ENCODE data around the gene POSTN. TPM values are rescaled to one million over a fixed set of nuclear protein-coding genes. Genes with fewer than 3 reads are reported as not detected.

The POSTN gene, protein sequence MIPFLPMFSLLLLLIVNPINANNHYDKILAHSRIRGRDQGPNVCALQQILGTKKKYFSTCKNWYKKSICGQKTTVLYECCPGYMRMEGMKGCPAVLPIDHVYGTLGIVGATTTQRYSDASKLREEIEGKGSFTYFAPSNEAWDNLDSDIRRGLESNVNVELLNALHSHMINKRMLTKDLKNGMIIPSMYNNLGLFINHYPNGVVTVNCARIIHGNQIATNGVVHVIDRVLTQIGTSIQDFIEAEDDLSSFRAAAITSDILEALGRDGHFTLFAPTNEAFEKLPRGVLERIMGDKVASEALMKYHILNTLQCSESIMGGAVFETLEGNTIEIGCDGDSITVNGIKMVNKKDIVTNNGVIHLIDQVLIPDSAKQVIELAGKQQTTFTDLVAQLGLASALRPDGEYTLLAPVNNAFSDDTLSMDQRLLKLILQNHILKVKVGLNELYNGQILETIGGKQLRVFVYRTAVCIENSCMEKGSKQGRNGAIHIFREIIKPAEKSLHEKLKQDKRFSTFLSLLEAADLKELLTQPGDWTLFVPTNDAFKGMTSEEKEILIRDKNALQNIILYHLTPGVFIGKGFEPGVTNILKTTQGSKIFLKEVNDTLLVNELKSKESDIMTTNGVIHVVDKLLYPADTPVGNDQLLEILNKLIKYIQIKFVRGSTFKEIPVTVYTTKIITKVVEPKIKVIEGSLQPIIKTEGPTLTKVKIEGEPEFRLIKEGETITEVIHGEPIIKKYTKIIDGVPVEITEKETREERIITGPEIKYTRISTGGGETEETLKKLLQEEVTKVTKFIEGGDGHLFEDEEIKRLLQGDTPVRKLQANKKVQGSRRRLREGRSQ
- 100 to 1,000 TPM; 248 to 414 (median 272) TPM for polyA plus RNA-seq (ENCODE audit: insufficient read length in 4 of 4)

DNA sequence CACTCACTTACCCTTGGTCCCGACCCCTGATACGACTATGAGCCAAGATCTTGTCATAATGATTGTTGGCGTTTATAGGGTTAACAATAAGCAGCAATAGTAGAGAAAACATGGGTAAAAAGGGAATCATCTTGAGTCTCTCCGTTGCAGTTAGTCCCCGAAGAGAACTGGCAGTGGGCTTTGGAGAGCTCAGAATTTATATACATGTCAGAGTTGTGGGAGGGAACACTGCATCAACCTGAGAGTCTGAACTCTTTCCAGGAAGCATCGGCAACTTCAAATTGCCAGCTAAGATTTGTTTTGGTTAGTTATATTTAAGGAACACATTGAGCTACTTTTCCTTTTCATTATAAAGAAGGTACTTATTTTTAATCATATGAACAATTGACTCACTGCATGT is at the start of gene POSTN:
POSTN (minus strand) TSS at position 172 of the 400 bp plus-strand sequence; CDS start at position 130, 42 bp downstream.
- DNase-seq (ENCODE audit: low read depth in 4 of 4, low spot score in 2 of 4): peak in 2 of 4 donors; percentile 38 to 42

DNA sequence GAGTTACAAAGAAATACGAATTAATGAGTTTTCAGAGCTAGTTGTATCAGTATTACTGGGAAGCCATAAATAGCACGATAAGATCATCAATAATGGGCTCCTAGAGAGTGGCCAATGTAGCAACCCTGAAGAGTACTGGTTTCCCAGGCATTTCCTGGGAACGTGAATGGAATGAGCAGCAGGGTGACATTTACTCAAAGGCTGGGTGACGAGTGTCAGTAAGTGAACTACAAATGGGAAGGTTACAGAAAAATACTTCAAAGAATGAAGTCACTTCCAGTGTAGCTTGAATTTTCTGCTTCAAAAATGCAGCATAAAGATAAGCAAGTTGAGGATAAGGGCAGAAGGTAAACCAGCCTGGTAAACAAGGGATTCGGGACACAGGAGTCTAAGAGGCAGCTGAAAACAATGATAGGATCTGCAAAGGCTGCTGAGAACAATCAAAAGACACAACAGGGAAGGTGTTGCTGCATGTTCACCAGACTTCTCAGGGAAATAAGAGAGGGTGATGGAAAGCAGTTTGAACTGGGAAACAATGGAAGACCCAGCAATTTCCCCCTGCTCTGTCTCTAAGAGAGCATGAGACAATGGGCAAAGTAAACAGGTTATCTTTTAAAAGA is 48.6 kb upstream of the POSTN start:
- DNase-seq (ENCODE audit: low read depth in 4 of 4, low spot score in 2 of 4): no peak

DNA sequence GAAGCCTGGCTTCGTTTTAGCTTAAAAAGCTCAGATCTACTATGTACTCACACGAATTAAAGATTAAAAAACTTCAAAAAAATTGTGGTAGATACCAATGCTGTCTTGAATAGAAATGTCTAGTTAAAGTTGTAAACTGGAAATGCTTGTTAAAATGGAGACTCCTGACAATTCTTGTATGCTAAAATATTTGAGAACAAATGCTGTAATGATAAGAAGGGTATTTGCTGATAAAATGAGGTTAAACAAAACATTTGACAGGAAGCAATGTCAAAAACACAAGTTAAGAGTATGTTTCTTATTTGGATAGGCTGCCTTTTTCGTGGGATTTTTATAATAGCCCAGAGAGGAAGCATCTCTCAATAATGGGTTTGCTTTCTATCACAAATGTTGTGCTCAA is 48.0 kb upstream of the POSTN start:
- DNase-seq (ENCODE audit: low read depth in 4 of 4, low spot score in 2 of 4): no peak

DNA sequence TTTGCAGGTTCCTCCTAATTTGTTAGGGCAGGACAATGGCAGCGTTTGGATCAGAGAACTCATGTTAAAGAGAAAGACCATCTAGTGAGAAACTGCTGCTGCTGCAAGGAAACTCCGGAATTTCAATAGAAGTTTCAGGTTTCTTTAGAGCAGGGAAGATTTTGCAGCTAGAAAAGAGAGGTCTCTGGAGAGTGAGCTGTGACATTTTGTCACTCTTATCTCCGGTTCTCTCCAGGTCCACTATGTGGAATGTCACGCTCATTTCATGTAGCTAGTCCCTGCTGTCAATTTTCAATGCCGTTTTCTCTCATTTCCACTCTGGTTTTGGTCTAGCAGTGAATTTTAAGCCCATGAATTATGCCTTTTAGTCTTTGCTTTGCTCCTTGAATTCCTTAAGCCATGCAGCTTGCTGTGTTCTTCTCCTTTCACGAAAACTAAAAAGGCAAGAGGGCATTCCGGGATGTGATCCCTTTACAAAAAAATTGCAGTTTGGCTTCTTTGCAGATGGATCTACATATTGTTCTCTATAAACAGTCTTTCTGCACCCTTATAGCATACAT is 46.7 kb upstream of the POSTN start:
- no peak for DNase-seq (ENCODE audit: low read depth in 4 of 4, low spot score in 2 of 4)

DNA sequence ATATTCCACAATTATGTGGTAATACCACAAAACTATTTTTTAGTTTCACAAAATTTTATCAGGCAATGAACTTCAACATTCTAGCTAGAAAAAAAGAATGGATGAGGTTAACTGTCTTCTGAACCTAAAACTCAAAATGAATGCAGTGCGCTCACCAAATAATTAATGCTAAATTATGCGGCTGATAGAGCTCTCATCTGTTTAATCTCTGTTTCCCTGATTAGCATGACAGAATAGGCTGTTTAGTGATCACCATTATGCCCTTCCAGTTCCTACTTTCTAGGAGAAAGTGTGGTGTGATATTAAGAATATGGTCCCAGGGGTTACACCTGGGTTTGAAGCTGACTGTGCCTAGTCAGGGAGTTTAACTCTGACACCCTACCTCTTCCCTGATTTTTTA is 42.8 kb upstream of the POSTN start:
- no peak for DNase-seq (ENCODE audit: low read depth in 4 of 4, low spot score in 2 of 4)

DNA sequence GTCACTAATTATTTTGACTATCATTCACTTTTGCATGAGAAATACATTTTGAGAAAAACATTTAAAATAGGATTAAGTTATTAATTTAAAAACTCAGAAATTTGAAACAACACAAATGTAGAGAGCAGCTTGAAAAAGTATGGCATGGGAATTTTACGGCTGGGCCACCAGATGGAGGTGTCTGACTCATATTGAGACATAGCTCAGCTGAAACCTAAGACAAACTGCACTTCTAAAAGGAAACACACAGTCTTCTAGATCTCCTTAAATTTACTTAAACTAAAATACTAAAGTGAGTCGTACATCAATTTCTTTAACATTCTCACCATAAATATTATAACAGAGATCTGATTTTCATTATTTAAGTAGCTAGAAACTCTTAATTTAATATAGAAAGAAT is 41.9 kb upstream of the POSTN start:
- no peak for DNase-seq (ENCODE audit: low read depth in 4 of 4, low spot score in 2 of 4)

DNA sequence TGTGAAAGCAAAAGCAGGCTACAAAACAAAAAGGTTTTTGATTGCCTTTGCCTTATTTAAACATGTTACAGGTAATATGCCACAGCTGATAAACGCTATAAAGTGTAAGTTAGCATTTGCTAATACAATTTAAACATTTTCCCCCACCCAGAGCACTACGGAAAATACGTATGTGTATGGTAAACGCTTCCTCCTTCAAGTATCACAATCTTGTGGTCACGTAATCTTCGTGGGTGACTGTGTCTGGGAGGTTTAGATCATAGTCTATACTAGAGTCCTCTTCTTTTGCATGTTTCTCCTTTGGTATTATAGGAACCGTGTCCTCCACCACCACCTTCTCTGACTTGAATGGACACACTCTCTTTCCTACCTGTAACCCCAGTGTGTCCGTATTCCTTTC is 38.1 kb upstream of the POSTN start:
- no peak for DNase-seq (ENCODE audit: low read depth in 4 of 4, low spot score in 2 of 4)

DNA sequence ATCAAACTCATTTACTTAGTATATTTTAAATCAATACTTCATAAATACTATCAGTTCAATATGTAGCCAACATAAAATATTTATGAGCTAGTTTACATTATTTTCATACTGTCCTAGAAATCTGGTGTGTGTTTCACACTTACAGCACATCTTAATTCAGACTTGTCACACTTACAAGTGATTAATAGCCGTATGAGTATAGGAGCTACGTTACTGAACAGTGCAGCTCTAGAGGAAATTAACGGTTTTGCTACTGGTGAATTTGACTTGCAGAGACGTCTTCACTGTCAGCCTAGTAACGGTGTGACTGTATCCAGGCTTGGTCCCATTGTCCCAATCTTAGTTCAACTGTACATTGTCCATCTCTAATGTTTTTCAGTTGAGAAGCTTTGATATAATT is 33.7 kb upstream of the POSTN start:
- DNase-seq (ENCODE audit: low read depth in 4 of 4, low spot score in 2 of 4): no peak

DNA sequence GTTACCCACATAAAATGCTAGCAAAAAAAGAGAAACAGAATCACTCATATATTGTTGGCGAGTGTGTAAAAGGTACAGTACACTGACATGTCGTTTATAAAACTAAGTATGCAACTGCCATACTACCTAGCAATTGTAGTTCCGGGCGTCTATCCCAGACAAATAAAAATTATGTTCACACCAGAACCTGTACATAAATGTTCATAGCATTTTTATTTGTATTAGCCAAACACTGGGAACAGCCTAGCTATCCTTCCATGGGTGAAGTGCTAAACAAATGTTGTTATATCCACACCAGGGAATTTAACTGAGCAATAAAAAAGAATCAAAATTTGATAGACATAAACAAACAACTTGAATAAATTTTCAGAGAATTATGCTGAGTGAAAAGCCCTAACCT is 28.9 kb upstream of the POSTN start:
- DNase-seq (ENCODE audit: low read depth in 4 of 4, low spot score in 2 of 4): no peak

DNA sequence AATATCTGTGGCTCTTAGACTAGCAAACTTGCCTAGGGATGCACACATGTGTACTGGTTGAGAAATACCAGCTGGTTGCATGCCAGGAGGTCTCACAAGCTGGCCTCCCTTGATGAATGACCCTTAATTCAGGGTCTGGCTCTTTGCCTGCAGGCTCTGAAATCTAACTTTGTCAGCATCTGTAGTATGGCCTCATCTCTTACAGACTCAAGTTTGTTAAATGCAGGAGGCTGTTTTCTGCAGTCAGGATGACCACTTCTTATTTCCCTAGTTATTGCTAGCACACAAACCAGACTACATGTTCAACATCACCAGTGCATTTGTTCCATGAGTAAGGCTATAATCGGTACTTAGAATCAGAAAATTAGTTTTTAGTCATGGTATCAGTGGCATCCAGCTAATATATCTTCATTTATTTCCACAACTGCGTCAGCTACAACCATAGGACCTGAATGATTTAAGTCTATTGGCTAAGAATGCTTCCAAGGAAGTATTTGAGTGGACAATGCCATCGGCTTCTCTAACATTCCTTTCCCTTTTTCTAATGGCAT is 23.3 kb upstream of the POSTN start:
- no peak for DNase-seq (ENCODE audit: low read depth in 4 of 4, low spot score in 2 of 4)

DNA sequence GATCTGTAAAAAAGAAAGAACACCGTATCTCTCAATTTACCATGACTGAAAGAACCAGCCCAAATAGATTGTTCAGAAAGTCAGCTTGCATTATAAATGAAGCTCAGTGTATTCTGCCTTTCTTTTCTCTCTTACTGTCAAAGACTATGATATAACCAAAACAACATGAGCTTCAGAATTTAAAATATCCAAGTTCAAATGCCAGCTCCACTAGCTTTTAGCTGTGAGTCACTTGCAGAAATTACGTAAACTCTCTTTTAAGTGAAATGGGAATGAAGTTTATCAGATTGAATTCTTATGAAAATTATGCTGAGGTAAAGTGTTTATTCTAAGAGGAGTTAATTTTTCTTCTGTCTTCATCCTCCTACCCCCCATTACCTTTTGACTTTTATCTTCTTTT is 20.0 kb upstream of the POSTN start:
- DNase-seq (ENCODE audit: low read depth in 4 of 4, low spot score in 2 of 4): no peak

DNA sequence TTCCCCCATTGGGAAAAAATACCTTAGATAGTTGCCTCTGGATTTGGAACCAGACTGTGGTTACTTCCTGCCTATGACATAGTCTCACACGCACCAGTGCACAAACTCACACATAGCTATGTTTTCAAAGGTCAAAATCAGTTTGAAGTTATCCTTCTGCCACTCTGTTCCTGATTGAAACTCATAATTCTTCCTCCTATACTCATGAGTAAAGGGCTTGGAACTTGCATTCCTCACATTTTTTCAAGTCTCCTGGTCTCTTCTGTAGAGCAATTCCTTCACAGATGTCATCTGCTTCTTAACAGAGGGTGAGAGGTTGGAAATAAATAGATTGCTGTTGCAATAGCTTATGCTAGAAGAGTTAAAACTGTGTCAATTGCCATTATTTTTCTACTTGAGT is 18.6 kb upstream of the POSTN start:
- DNase-seq (ENCODE audit: low read depth in 4 of 4, low spot score in 2 of 4): no peak

DNA sequence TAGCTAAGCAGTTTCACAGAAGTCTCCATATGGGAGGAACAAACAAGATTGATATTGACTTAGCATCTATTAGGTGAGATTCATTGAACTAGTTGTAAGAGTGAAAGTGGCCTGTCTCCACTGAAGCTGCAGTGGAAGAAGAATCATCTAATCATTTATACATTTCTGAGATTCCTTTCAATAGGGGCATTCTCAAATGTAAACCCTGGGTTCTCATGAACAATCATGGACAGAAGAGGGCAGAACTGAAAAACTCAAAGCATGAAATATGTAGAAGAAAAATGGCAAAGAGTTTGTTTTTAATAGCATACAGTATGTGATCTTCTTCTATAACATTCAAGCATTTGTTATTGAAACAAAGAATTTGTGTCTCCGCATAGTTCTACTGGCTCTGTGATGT is 17.6 kb upstream of the POSTN start:
- no peak for DNase-seq (ENCODE audit: low read depth in 4 of 4, low spot score in 2 of 4)

DNA sequence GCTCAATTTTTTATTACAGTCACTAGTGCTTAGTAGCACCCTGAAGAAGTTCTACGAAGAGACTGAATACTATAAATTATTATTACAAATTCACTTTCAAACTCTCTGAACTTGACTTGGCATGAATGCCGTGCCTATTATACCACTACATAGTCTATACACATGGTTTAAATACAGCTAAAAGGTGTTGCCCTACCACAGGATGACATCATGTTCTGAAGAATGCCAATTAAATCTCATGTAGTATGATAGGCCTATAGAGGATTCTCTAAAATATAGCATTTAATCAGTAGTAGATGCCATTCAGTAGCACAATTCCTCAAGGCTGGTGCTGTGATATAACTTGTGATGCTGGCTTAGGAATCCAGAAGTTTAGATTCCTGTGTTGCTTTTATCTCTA is 16.7 kb upstream of the POSTN start:
- no peak for DNase-seq (ENCODE audit: low read depth in 4 of 4, low spot score in 2 of 4)

DNA sequence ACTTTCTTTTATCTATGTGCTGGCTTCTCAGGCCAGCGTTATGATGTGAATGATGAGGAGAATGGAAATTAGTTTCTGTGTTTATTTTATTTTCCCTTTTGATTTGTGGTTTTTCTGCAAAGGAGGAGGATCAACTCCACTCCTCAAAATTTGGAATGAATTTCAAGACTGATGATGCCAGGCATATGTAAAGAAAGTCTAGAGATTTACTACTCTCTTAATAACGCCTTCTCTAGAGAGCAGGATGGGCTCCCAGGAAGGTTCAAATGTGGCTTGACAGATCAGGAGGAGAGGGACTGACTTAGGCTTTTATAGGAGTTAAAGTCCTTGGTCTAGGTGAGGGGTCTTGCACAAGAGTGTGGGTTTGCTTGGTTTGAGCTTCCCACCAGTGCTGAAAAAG is 15.1 kb upstream of the POSTN start:
- no peak for DNase-seq (ENCODE audit: low read depth in 4 of 4, low spot score in 2 of 4)

DNA sequence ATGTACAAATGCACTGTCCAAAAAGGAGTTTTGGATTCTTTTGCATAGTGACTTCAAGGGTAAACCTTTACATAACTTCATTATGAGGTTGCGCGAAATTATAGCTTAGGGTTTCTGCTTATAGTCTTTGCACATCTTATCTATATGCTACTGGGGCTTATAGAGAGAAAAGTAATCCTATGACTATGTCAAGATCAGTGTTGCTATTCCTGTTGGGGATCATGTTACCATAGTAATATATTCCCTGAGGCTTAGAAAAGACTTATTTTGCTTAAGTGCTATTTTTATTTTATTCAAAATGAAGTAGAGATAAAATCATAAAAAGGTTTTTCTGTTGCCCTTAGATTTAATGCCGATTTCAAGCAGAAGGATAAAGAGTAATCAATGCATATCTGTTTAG is 14.7 kb upstream of the POSTN start:
- DNase-seq (ENCODE audit: low read depth in 4 of 4, low spot score in 2 of 4): no peak

DNA sequence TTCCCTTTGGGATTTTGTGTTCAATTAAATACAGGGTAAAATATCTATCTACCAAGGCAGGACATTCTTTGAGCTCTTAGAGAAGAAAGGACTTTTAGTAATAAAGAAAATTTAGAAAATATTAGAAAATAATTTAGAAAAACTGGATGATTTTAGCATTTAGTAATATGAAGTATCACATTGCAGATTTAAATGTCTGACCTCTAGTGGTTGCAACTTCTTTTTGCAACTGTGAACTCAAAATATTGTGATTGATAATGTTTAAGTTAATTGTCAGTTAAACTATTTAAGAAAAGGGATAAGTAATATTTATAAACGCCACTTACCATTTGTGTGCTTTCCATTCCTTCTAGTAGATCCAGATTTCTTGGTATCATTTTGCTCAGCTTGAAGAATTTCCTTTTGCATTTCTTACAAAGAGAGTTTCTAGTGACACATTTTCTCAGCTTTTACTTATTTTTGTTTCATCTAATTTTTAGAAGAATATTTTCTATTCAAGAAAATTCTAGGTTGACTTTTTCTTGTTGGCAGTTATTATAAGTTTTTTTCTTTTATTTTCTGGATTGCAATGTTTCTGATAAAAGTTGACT is 10.3 kb upstream of the POSTN start:
- DNase-seq (ENCODE audit: low read depth in 4 of 4, low spot score in 2 of 4): no peak

DNA sequence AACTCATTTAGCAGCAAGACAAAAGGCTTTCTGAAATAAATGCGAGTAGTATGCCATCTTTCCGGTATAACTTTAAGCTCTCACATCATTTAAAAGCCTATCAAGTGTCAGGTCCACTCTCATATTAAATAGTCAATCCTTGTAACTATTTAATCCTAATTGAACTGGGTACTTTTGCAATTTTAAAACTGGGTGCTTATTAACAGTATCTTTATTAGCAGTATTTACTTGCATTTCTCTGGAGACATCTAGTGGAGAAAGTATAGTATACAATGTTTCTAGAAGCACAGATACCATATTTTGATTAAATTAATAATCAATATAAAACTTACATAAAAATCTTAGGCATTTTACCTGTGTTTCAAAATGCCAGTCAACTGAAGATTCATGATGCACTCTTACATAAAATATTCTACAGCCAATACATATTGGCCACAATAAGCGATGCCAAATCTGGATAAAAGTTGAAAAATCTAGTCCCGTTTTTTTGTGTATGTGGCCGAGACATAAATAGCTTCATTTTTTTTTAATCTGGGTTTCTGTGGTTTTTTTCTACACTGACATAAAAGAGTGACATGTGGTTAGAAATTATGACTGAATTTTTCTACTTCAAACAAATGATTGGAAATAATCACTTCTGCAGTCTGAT is 4.3 kb upstream of the POSTN start:
- no peak for DNase-seq (ENCODE audit: low read depth in 4 of 4, low spot score in 2 of 4)

DNA sequence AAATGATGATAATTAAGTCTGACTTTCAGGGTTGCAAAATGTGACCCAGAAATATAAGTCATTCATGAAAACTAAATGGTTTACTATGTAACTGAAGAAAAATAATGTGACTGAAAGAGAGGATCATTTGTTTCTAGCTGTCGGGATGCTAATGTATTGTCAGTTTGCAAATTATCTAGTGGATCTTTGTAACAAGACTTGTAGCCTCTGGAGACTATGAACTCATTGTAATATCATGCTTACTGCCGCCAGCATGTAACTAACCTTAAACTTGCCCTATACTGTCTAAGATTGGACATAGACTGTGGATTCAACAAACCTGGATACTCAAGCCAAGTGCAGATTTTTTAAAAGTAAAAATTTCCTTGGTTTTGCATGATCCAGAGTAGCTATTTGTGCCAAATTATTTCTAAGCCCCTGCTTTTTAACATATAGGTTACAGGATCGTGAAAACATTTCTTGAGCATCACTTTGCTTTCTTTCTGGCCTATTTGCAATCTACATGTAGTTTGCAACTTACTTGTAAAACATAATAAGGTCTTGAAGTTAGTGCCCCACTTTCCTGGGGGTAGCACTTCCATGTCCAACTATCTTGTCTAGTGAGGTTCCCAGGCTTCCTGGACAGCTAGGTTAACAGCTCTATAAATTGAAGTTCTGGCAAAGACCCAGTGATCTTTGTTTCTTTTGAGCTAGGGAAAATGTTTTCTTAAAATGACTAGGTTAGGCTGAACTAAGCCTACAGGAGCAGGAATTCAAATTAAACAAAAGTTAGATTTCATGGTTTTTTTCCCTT is 3.3 kb upstream of the POSTN start:
- DNase-seq (ENCODE audit: low read depth in 4 of 4, low spot score in 2 of 4): no peak

Data from left renal cortex interstitium (tissue), 4 donors.